WERI-Rb-1 (cell line): Measurements from ENCODE around the gene CASZ1.

Experiments used
- DNase-seq: peaks from one replicate; pipeline ENCODE4 v3.0.0-alpha.2; 2020
- H3K27ac ChIP-seq: fragments of 250-450 bp; sonication (Bioruptor Pico); 2 replicates; pipeline ENCODE4 v1.5.1; 2020; ENCODE audit warnings: mild to moderate bottlenecking, moderate library complexity
- H3K27me3 ChIP-seq: fragments of 250-450 bp; sonication (Bioruptor Pico); 2 replicates; pipeline ENCODE4 v1.5.1; 2021; ENCODE audit warnings: mild to moderate bottlenecking, low read depth, moderate library complexity; ENCODE audit not compliant: insufficient read depth, severe bottlenecking
- H3K36me3 ChIP-seq: fragments of 250-450 bp; sonication (Bioruptor Pico); 2 replicates; pipeline ENCODE4 v1.5.1; 2020; ENCODE audit warnings: mild to moderate bottlenecking, moderate library complexity
- H3K4me3 ChIP-seq: 2 replicates; pipeline ENCODE4 v1.5.1; 2011; ENCODE audit warnings: low read depth, mild to moderate bottlenecking, control low read depth, low read length
- H3K9me3 ChIP-seq: fragments of 250-450 bp; sonication (Bioruptor Pico); 2 replicates; pipeline ENCODE4 v1.5.1; 2021; ENCODE audit warnings: mild to moderate bottlenecking, moderate library complexity; ENCODE audit not compliant: severe bottlenecking
- TF ChIP-seq, protein P1 (sequence below): IDR thresholded peaks from 2 replicates; pipeline ENCODE4 v1.5.1; 2011; ENCODE audit warnings: low read depth, mild to moderate bottlenecking, control low read depth, inconsistent platforms, low read length

CASZ1 gene

GRCh38 chr1:10592373-10592772 is 204.1 kb downstream of the CASZ1 start:
- no peaks in the 10 kb centered on the region for H3K9me3 ChIP-seq
- H3K27ac ChIP-seq, result no peak overlapping the region
- H3K36me3 ChIP-seq, result no peaks in the 10 kb centered on the region
- TF ChIP-seq, protein P1, sequence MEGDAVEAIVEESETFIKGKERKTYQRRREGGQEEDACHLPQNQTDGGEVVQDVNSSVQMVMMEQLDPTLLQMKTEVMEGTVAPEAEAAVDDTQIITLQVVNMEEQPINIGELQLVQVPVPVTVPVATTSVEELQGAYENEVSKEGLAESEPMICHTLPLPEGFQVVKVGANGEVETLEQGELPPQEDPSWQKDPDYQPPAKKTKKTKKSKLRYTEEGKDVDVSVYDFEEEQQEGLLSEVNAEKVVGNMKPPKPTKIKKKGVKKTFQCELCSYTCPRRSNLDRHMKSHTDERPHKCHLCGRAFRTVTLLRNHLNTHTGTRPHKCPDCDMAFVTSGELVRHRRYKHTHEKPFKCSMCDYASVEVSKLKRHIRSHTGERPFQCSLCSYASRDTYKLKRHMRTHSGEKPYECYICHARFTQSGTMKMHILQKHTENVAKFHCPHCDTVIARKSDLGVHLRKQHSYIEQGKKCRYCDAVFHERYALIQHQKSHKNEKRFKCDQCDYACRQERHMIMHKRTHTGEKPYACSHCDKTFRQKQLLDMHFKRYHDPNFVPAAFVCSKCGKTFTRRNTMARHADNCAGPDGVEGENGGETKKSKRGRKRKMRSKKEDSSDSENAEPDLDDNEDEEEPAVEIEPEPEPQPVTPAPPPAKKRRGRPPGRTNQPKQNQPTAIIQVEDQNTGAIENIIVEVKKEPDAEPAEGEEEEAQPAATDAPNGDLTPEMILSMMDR, result no peak
- no peaks in the 10 kb centered on the region for H3K27me3 ChIP-seq
- no peak overlapping the region for H3K4me3 ChIP-seq
- DNase-seq, result no peak

- no peak for DNase-seq
- no peak overlapping the region for H3K27ac ChIP-seq
- no peaks in the 10 kb centered on the region for H3K9me3 ChIP-seq
- H3K4me3 ChIP-seq, result no peak overlapping the region
- H3K36me3 ChIP-seq, result no peaks in the 10 kb centered on the region
- no peaks in the 10 kb centered on the region for H3K27me3 ChIP-seq
- TF ChIP-seq, protein P1, result no peak
Observed at GRCh38 chr1:10591010-10591409, 205.4 kb downstream of the CASZ1 start.

GRCh38 chr1:10589074-10589473 is 207.4 kb downstream of the CASZ1 start:
- TF ChIP-seq, protein P1, result no peak
- H3K4me3 ChIP-seq, result no peak overlapping the region
- H3K27ac ChIP-seq, result no peak overlapping the region
- DNase-seq, result no peak
- no peaks in the 10 kb centered on the region for H3K9me3 ChIP-seq
- no peaks in the 10 kb centered on the region for H3K36me3 ChIP-seq
- no peaks in the 10 kb centered on the region for H3K27me3 ChIP-seq

DNA sequence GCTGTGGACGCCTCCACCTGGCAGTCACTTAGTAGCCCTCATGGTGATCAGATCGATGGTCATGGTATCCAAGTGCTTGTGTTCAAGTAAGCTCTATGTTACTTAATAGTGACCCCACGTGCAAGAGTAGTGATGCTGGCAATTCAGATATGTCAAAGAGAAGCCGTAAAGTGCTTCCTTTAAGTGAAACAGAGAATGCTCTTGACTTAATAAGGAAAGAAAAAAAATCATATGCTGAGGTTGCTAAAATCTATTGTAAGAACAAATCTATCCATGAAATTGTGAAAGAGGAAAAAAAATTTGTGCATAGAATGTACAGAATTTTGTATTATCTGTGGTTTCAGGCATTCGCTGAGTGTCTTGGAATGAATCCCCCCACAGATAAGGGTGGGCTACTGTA is 207.8 kb downstream of the CASZ1 start:
- Histone ChIP-seq H3K27ac (no peak overlapping the region), H3K9me3 (no peaks in the 10 kb centered on the region), H3K4me3 (no peak overlapping the region), H3K36me3 (no peaks in the 10 kb centered on the region), H3K27me3 (no peaks in the 10 kb centered on the region)
- TF ChIP-seq, protein P1, result no peak
- DNase-seq, result no peak
